CD4-positive, alpha-beta T cell treated with Interferon alpha-2 for 1 hour (primary cell): ENCODE data around the gene WNT8B.

ENCODE experiments used
- DNase-seq, 2 donors: peaks; one replicate each; pipeline ENCODE4 v3.0.0-alpha.2; 2020 to 2022

WNT8B gene

GRCh38 chr10:100483876-100484666, 21.3 kb downstream of the WNT8B start:
- no peak for DNase-seq

- DNase-seq, result no peak
Observed at GRCh38 chr10:100485366-100485765, 22.6 kb downstream of the WNT8B start.

GRCh38 chr10:100485801-100486495, 23.1 kb downstream of the WNT8B start:
- DNase-seq, result no peak

- DNase-seq, result no peak
Observed at GRCh38 chr10:100487529-100487928, 24.7 kb downstream of the WNT8B start.

DNA sequence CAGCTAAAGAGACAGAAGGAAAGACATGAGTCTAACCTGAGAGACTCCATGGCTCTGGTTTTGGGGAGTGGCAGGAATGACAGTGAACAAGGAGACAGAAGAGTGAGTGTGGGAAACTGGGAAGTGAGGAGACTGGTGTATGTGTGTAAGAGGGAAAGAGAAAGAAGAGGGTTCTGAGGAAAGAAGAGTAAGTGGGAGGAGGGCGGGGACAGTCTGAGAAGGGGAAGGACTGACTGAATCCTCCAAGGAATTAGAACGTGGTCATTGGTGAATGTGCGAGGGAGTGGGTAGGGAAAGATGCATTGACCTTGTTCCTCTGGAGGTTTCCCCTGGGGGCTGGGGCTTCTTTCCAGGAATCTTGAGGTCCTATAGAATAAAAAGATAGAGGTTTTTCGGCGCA, 26.6 kb downstream of the WNT8B start:
- no peak for DNase-seq

- no peak for DNase-seq
Observed at GRCh38 chr10:100490531-100490930, 27.7 kb downstream of the WNT8B start.

GRCh38 chr10:100496567-100496966, 33.8 kb downstream of the WNT8B start:
- DNase-seq, result no peak

DNA sequence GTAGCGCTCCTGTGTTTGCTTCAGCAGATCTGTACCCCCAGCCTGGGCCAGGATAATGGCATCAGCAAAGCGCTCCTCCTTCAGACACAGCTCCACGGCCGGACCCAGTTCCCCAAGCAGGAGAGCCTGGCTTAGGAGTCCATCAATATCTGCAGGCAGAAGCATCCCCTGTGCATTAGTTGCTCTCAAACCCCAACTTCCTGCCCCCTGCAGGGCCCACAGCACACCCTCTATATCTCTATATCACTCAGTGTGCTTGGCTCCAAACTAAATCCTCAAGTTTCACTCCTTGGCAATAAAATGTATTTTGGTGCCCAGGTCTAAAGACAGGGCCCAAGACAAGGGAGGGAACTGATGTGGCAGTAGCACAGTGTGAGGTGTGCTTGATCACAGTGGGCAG, 35.2 kb downstream of the WNT8B start:
- DNase-seq, result no peak

GRCh38 chr10:100501423-100501822, 38.6 kb downstream of the WNT8B start:
- DNase-seq, result no peak

DNA sequence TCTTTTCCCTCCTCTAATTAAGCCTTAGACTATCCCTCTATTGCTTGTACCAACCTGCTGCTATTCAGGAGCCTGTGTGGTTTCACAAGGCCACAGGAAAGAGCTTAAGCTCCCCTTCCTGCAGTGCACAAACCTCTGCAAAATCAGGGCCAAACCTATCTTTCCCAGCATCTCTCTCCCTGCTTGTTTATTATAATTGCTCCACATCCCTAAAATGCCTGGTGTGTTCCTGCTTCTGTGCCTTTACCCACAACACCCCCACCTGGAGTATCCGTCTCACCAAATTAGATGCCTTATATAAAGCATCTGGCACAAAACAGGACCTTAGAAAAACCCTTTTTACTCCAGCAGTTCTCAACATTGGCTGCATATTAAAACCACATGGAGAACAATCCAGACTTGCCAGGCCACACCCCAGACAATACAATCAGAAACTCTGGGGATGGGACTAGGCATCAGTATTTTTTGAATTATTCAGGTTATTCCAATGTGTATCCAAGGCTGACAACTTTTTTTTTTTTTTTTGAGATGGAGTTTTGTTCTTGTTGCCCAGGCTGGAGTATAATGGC, 40.2 kb downstream of the WNT8B start:
- DNase-seq, result no peak

- no peak for DNase-seq
Observed at GRCh38 chr10:100504096-100504495, 41.3 kb downstream of the WNT8B start.

- DNase-seq, result no peak
Observed at GRCh38 chr10:100505164-100505563, 42.4 kb downstream of the WNT8B start.

DNA sequence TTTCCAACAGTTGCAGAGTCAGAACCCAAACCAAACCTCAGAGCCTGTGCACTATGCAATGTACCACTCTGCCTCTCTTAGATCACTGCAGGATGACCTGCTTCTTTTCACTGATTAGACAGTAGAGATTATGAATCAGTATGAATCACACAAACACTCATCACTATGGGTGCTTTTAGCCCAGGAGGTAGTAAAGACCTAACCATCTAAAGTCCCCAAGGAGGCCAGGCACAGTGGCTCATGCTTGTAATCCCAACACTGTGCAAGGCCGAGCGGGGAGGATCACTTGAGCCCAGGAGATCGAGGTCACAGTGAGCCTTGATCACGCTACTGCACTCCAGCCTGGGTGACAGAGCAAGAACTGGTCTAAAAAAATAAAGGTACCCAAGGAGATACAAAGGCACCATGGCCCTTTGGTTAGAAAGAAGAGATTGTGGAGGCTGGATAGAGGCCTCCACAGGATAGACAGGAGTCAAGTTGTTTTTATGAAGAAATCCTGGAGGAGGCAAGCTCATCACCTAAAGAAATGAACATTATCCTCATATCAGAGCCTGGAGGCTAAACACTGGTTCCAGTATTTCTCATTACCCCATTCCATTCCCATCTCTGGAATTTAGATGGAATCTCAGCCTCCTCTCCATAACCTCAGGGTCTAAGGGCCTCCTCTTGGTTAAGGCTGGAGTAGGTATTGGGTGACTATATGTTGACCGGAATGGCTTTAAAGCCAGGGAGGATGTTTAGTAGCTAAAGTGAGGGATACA, 44.0 kb downstream of the WNT8B start:
- no peak for DNase-seq

DNA sequence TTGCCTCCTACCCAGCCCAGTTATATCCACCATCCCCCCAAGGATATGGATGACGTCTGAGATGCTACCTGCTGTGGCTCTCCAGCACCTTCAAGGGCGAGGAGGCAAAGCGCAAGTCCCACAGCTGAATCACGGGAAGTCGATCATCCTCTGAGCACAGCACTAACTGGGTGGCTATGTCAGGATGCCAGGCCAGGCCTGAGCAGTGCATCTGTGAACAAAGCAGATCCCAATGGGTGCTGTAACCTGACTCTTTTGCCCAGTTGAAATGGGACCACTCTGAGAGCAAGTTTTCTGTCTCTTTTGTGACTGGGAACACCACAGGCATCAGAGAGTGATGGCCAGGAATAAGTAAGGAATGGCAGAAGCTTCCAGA, 44.5 kb downstream of the WNT8B start:
- no peak for DNase-seq

DNA sequence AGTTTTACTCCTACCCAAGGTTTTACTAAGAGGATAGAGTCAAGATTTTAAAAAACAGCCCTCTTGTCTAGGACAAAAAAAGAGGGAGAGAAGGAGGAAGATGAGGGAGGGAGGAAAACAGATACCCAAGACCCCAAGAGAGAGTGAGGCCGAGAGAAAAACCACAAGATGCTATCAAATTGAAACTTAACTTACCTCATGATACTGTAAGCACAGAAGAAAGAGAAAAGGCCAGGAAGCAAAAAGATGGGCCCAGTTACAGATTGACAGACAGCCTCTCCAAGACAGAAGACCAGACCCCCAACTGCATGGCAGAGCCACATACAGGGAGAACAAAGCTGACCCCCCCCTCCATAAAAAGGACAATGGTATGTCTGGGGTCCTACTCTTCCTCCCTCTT, 45.5 kb downstream of the WNT8B start:
- no peak for DNase-seq

- DNase-seq, result peak; percentile 51 to 83
Observed at GRCh38 chr10:100508691-100509150, 45.9 kb downstream of the WNT8B start.

DNA sequence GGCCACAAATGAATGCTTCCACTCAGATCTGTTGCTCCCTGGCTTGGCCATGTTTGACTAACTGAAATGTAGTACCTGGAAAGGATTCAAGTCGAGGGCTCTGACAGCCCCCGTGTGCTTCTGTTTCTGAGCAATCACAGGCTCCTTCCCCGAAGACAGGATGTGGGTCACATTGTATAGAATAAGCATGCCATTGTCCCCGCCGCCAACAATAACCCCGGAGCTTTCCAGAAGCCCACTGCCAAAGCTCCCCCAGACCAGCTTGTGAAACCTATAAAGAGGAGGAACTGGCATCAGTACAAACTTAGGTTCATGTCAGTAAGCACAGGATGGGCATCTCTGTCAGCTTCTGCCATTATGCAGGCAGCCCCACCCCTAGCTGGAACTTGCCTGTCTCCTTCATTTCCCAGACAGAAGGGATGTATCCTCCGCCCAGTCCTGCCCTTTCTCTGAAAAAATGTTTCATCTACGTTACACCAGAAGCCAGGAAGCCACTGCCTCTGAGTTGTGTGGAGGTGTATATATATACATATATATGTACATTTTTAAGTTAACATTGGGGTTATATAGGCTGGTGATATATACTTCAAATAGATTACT, 46.5 kb downstream of the WNT8B start:
- DNase-seq, result peak; percentile 75 to 82

- peak; percentile 67 to 83 for DNase-seq
Observed at GRCh38 chr10:100510533-100511308, 47.9 kb downstream of the WNT8B start.

- no peak for DNase-seq
Observed at GRCh38 chr10:100515612-100516011, 52.8 kb downstream of the WNT8B start.

- no peak for DNase-seq
Observed at GRCh38 chr10:100516847-100517246, 54.0 kb downstream of the WNT8B start.

DNA sequence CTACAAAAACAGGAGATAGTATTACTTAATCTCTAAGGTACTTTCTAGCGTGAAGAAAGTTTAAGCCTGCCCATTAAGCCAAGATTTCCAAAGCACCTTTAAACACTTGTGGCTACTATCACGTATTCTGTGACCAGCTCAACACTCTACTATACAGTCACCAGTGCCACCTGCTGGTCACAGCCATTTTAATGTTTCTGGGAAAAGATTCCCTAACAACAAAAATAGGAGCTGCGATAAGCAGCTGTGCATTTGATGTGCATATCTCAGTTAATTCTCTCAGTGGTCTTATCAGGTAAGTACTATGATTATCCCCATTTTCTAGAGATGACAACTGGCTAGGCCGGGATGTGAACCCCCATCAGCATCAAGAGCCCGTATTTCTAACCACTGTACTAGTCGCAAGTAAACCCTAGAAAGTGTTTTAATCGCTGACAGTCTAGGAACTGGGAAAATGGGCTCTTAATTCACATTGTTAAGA, 56.0 kb downstream of the WNT8B start:
- DNase-seq, result peak; percentile 43 to 73
